ENCODE measurements around the gene NCK1. TPM values are rescaled to one million over a fixed set of nuclear protein-coding genes. Genes with fewer than 3 reads are reported as not detected.

NCK1 gene
- total RNA-seq, 2 experiments from 2014 or later: 24.9 to 38.1 TPM

GRCh38 chr3:136839556-136839931 lies 22.5 kb upstream of the NCK1 start:
- ChIA-PET CTCF (ENCODE audit: unreplicated experiment) (no interaction called here), POLR2A (interaction anchor here (0.6 to 2.0 kb wide), 2 partner anchors 8 to 27 kb away, joined by 3 to 10 read pairs; no protein-coding TSS in a partner anchor)
- BruUV-seq (replicated peaks): no TSS peak
- no peaks in the 10 kb centered on the region for H3K4me1 ChIP-seq (ENCODE audit: insufficient read depth, low read length, poor library complexity, severe bottlenecking)
- no peak overlapping the region for H3K4me3 ChIP-seq (ENCODE audit: low read depth, low read length, poor library complexity, severe bottlenecking)
- no peak overlapping the region for H3K27ac ChIP-seq (ENCODE audit: low read depth, low read length, poor library complexity, severe bottlenecking)
- DNase-seq (ENCODE audit: low spot score): no peak
- H3K9me3 ChIP-seq (ENCODE audit: low read length): no peaks in the 10 kb centered on the region
- no peak overlapping the region for H3K4me2 ChIP-seq (ENCODE audit: low read length)
- no peaks in the 10 kb centered on the region for H3K9me2 ChIP-seq (ENCODE audit: insufficient read depth, low read length)
- 0 out of 2 replicates have a peak, but pooled peaks cover 3% of the 10 kb centered on the region for H4K20me1 ChIP-seq (ENCODE audit: insufficient read depth, low read length)
- TF ChIP-seq EZH2phosphoT487 (IDR thresholded peaks at IDR 0.05; ENCODE audit: borderline replicate concordance, low read depth, low read length): no peak
- TF ChIP-seq, protein P1, sequence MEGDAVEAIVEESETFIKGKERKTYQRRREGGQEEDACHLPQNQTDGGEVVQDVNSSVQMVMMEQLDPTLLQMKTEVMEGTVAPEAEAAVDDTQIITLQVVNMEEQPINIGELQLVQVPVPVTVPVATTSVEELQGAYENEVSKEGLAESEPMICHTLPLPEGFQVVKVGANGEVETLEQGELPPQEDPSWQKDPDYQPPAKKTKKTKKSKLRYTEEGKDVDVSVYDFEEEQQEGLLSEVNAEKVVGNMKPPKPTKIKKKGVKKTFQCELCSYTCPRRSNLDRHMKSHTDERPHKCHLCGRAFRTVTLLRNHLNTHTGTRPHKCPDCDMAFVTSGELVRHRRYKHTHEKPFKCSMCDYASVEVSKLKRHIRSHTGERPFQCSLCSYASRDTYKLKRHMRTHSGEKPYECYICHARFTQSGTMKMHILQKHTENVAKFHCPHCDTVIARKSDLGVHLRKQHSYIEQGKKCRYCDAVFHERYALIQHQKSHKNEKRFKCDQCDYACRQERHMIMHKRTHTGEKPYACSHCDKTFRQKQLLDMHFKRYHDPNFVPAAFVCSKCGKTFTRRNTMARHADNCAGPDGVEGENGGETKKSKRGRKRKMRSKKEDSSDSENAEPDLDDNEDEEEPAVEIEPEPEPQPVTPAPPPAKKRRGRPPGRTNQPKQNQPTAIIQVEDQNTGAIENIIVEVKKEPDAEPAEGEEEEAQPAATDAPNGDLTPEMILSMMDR (conservative IDR thresholded peaks at IDR 0.05; ENCODE audit: low read length): no peak
- peaks cover 27% of the 10 kb centered on the region for H3K36me3 ChIP-seq (ENCODE audit: insufficient read depth, low read length)
- no peaks in the 10 kb centered on the region for H3K79me2 ChIP-seq (ENCODE audit: insufficient read depth, low read depth, low read length)
- intact Hi-C loops (cut with micrococcal nuclease; ENCODE audit: unreplicated experiment): no loop called here
- no peak overlapping the region for H2AFZ ChIP-seq (ENCODE audit: low read length)

- H2AFZ ChIP-seq (ENCODE audit: low read length): no peak overlapping the region
- no peaks in the 10 kb centered on the region for H3K4me1 ChIP-seq (ENCODE audit: insufficient read depth, low read length, poor library complexity, severe bottlenecking)
- 0 out of 2 replicates have a peak, but pooled peaks cover 3% of the 10 kb centered on the region for H4K20me1 ChIP-seq (ENCODE audit: insufficient read depth, low read length)
- no peaks in the 10 kb centered on the region for H3K9me2 ChIP-seq (ENCODE audit: insufficient read depth, low read length)
- H3K4me2 ChIP-seq (ENCODE audit: low read length): no peak overlapping the region
- no TSS peak for BruUV-seq (replicated peaks)
- H3K79me2 ChIP-seq (ENCODE audit: insufficient read depth, low read depth, low read length): no peaks in the 10 kb centered on the region
- peaks cover 32% of the 10 kb centered on the region for H3K36me3 ChIP-seq (ENCODE audit: insufficient read depth, low read length)
- H3K4me3 ChIP-seq (ENCODE audit: low read depth, low read length, poor library complexity, severe bottlenecking): no peak overlapping the region
- TF ChIP-seq EZH2phosphoT487 (IDR thresholded peaks at IDR 0.05; ENCODE audit: borderline replicate concordance, low read depth, low read length): no peak
- TF ChIP-seq, protein P1 (conservative IDR thresholded peaks at IDR 0.05; ENCODE audit: low read length): no peak
- H3K9me3 ChIP-seq (ENCODE audit: low read length): no peaks in the 10 kb centered on the region
- ChIA-PET POLR2A (interaction anchor here (1.2 to 2.0 kb wide), 2 partner anchors 9 to 20 kb away, joined by 4 to 10 read pairs; no protein-coding TSS in a partner anchor), CTCF (ENCODE audit: unreplicated experiment) (no interaction called here)
- intact Hi-C loops (cut with micrococcal nuclease; ENCODE audit: unreplicated experiment): no loop called here
- no peak overlapping the region for H3K27ac ChIP-seq (ENCODE audit: low read depth, low read length, poor library complexity, severe bottlenecking)
- no peak for DNase-seq (ENCODE audit: low spot score)
These were observed 21.8 kb upstream of the NCK1 start for GRCh38 chr3:136840252-136840651.

DNA sequence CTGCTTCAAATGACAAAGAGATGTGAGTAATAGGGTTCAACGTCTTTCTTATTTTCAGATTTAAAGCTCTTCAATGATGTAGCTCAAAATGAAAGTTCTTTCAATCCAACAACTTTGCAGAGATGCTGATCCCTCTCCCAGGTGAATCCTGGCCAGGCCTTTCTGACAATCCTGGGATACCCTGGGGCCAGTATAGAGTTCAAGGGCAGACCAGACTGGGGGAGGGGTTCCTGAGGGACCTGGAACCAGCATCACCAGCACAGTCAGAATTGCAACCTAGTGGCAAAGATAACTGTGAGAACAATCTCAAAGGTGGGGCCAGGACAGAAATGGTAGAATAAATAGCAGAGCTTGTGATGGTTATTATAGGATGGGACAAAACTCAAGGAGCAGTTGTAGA lies 19.7 kb upstream of the NCK1 start:
- H3K79me2 ChIP-seq (ENCODE audit: insufficient read depth, low read depth, low read length): no peaks in the 10 kb centered on the region
- CTCF ChIA-PET (ENCODE audit: unreplicated experiment): no interaction called here
- no TSS peak for BruUV-seq (replicated peaks)

More for the DNA sequence above, 19.7 kb upstream of the NCK1 start:
- no peak for DNase-seq (ENCODE audit: low spot score)
- H4K20me1 ChIP-seq (ENCODE audit: insufficient read depth, low read length): 0 out of 2 replicates have a peak, but pooled peaks cover 3% of the 10 kb centered on the region
- H3K27ac ChIP-seq (ENCODE audit: low read depth, low read length, poor library complexity, severe bottlenecking): no peak overlapping the region
- no peak overlapping the region for H3K4me3 ChIP-seq (ENCODE audit: low read depth, low read length, poor library complexity, severe bottlenecking)
- POLR2A ChIA-PET: interaction anchor here (1.3 to 1.5 kb wide), 2 partner anchors 14 to 19 kb away, joined by 3 to 4 read pairs; no protein-coding TSS in a partner anchor
- TF ChIP-seq, protein P1 (conservative IDR thresholded peaks at IDR 0.05; ENCODE audit: low read length): no peak
- no peak for TF ChIP-seq EZH2phosphoT487 (IDR thresholded peaks at IDR 0.05; ENCODE audit: borderline replicate concordance, low read depth, low read length)
- H3K9me2 ChIP-seq (ENCODE audit: insufficient read depth, low read length): no peaks in the 10 kb centered on the region
- no peaks in the 10 kb centered on the region for H3K9me3 ChIP-seq (ENCODE audit: low read length)
- intact Hi-C loops (cut with micrococcal nuclease; ENCODE audit: unreplicated experiment): no loop called here
- H3K36me3 ChIP-seq (ENCODE audit: insufficient read depth, low read length): peaks cover 44% of the 10 kb centered on the region
- no peaks in the 10 kb centered on the region for H3K4me1 ChIP-seq (ENCODE audit: insufficient read depth, low read length, poor library complexity, severe bottlenecking)
- no peak overlapping the region for H2AFZ ChIP-seq (ENCODE audit: low read length)
- H3K4me2 ChIP-seq (ENCODE audit: low read length): no peak overlapping the region

Data from OCI-LY7 (cell line).